IMR-90 (cell line): ENCODE measurements around the gene GALNT17. TPM values are rescaled to one million over a fixed set of nuclear protein-coding genes. Genes with fewer than 3 reads are reported as not detected.

ENCODE experiments used
- ATAC-seq: fragments of 200-7000 bp; cut with Tn5 transposase; 2 replicates; pipeline ENCODE4 v1.9.1; 2020; ENCODE audit warnings: low read depth, mild to moderate bottlenecking, moderate library complexity
- BruUV-seq: library from RNA; stranded (reverse); fragments of 400-500 nt; replicated peaks from 2 replicates; lab custom pipeline; 2021; lab: Mats Ljungman, UMichigan
- CTCF ChIA-PET: fragments of 300-600 bp; formaldehyde crosslinking; extraction: SDS; loops from one replicate; lab custom pipeline; 2021; ENCODE audit warnings: antibody characterized with exemption; lab: Yijun Ruan, JAX
- POLR2A ChIA-PET: fragments of 300-600 bp; sonication (Branson Sonifier 250); formaldehyde crosslinking; loops from one replicate; lab custom pipeline; 2022; ENCODE audit warnings: antibody characterized with exemption; ENCODE audit not compliant: unreplicated experiment; lab: Charles Lee
- DNase-seq: peaks from one replicate; pipeline ENCODE4 v3.0.0; 2013
- H2AFZ ChIP-seq: replicated peaks from 2 replicates; pipeline ENCODE3; 2013; ENCODE audit warnings: low read length, mild to moderate bottlenecking; ENCODE audit not compliant: poor library complexity
- H2AK5ac ChIP-seq: 2 replicates; pipeline ENCODE4 v1.6.1; 2013; ENCODE audit warnings: low read depth, low read length, inconsistent platforms
- H2AK9ac ChIP-seq: replicated peaks from 2 replicates; pipeline ENCODE3; 2013; ENCODE audit warnings: mild to moderate bottlenecking, low read depth, low read length, moderate library complexity; ENCODE audit not compliant: poor library complexity
- H2BK120ac ChIP-seq: 2 replicates; pipeline ENCODE4 v1.6.1; 2013; ENCODE audit warnings: low read depth, low read length, inconsistent platforms
- H2BK15ac ChIP-seq: 3 replicates; pipeline ENCODE4 v1.6.1; 2013; ENCODE audit warnings: low read depth, low read length, inconsistent platforms
- H2BK20ac ChIP-seq: 2 replicates; pipeline ENCODE4 v1.6.1; 2013; ENCODE audit warnings: low read depth, mild to moderate bottlenecking, inconsistent platforms, low read length, moderate library complexity
- H2BK5ac ChIP-seq: 2 replicates; pipeline ENCODE4 v1.6.1; 2013; ENCODE audit warnings: mild to moderate bottlenecking, low read depth, low read length, inconsistent platforms; ENCODE audit not compliant: poor library complexity, severe bottlenecking
- H3K14ac ChIP-seq: replicated peaks from 2 replicates; pipeline ENCODE4 v1.6.1; 2013; ENCODE audit warnings: low read depth, low read length, inconsistent platforms
- H3K18ac ChIP-seq: 2 replicates; pipeline ENCODE4 v1.6.1; 2013; ENCODE audit warnings: low read depth, low read length, control low read depth
- H3K23ac ChIP-seq: 2 replicates; pipeline ENCODE4 v1.6.1; 2013; ENCODE audit warnings: low read depth, low read length, inconsistent platforms
- H3K27ac ChIP-seq: 2 replicates; pipeline ENCODE4 v1.5.1; 2013; ENCODE audit warnings: mild to moderate bottlenecking, control low read depth, low read length; ENCODE audit not compliant: insufficient read depth
- H3K27me3 ChIP-seq: 2 replicates; pipeline ENCODE4 v1.6.1; 2013; ENCODE audit warnings: low read length; ENCODE audit not compliant: control insufficient read depth, insufficient read depth
- H3K36me3 ChIP-seq: 2 replicates; pipeline ENCODE4 v1.6.1; 2013; ENCODE audit warnings: low read length, mixed read lengths; ENCODE audit not compliant: control insufficient read depth, insufficient read depth
- H3K4ac ChIP-seq: 2 replicates; pipeline ENCODE4 v1.6.1; 2013; ENCODE audit warnings: low read depth, low read length, inconsistent platforms
- H3K4me1 ChIP-seq: 2 replicates; pipeline ENCODE4 v1.6.1; 2013; ENCODE audit warnings: low read length, mixed read lengths; ENCODE audit not compliant: control insufficient read depth, insufficient read depth
- H3K4me2 ChIP-seq: 2 replicates; pipeline ENCODE4 v1.6.1; 2013; ENCODE audit warnings: low read depth, mild to moderate bottlenecking, control low read depth, low read length, moderate library complexity
- H3K4me3 ChIP-seq: 2 replicates; pipeline ENCODE4 v1.5.1; 2013; ENCODE audit warnings: low read depth, mild to moderate bottlenecking, control low read depth, low read length, moderate library complexity; ENCODE audit not compliant: insufficient read depth
- H3K56ac ChIP-seq: 2 replicates; pipeline ENCODE4 v1.6.1; 2013; ENCODE audit warnings: low read length, inconsistent platforms; ENCODE audit not compliant: insufficient read depth; ENCODE audit errors: extremely low read depth
- H3K79me1 ChIP-seq, 2 experiments: 2 replicates each; pipeline ENCODE4 v1.6.1; 2013; ENCODE audit warnings: low read length in 2 of 2, inconsistent platforms in 1 of 2, low read depth in 1 of 2
- H3K9ac ChIP-seq: 2 replicates; pipeline ENCODE4 v1.6.1; 2013; ENCODE audit warnings: low read depth, low read length, control low read depth
- H3K9me1 ChIP-seq: 2 replicates; pipeline ENCODE4 v1.6.1; 2013; ENCODE audit warnings: low read length, inconsistent platforms; ENCODE audit not compliant: insufficient read depth
- H3K9me3 ChIP-seq: 2 replicates; pipeline ENCODE4 v1.6.1; 2013; ENCODE audit warnings: low read length; ENCODE audit not compliant: control insufficient read depth, insufficient read depth
- H4K20me1 ChIP-seq: 2 replicates; pipeline ENCODE4 v1.6.1; 2013; ENCODE audit warnings: low read length, inconsistent platforms; ENCODE audit not compliant: insufficient read depth
- H4K5ac ChIP-seq: 2 replicates; pipeline ENCODE4 v1.6.1; 2013; ENCODE audit warnings: mild to moderate bottlenecking, low read depth, low read length, control low read depth
- H4K8ac ChIP-seq, 2 experiments: 2 replicates each; pipeline ENCODE4 v1.6.1; 2013; ENCODE audit warnings: low read depth in 2 of 2, low read length in 2 of 2, control low read depth in 1 of 2, inconsistent platforms in 1 of 2
- H4K91ac ChIP-seq: 2 replicates; pipeline ENCODE4 v1.6.1; 2013; ENCODE audit warnings: low read depth, low read length, inconsistent platforms; ENCODE audit not compliant: insufficient read depth
- CHD1 ChIP-seq: IDR thresholded peaks from 2 replicates; pipeline ENCODE4 v1.6.1; 2012; ENCODE audit warnings: low read depth, low read length, improper control_type of control experiment
- MAFK ChIP-seq: IDR thresholded peaks from 2 replicates; pipeline ENCODE4 v1.6.1; 2012; ENCODE audit warnings: low read depth, low read length, improper control_type of control experiment
- MAZ ChIP-seq: IDR thresholded peaks from 2 replicates; pipeline ENCODE4 v1.6.1; 2012; ENCODE audit warnings: low read depth, mild to moderate bottlenecking, low read length, improper control_type of control experiment, moderate library complexity, borderline replicate concordance
- MXI1 ChIP-seq: IDR thresholded peaks from 2 replicates; pipeline ENCODE4 v1.6.1; 2012; ENCODE audit warnings: low read depth, mild to moderate bottlenecking, low read length, moderate library complexity, borderline replicate concordance
- SMC3 ChIP-seq: fragments of 150-350 bp; IDR thresholded peaks from 2 replicates; pipeline ENCODE4 v1.6.1; 2016; ENCODE audit warnings: low read depth, mild to moderate bottlenecking, antibody characterized with exemption, low read length, moderate library complexity
- WGBS, 2 experiments: methylation state at CpG; one replicate each; pipeline versions ENCODE4 v1.1.5 to v1.1.7; 2013; ENCODE audit warnings: missing lambda C conversion rate in 2 of 2; ENCODE audit not compliant: insufficient read length in 1 of 2; ENCODE audit errors: extremely low coverage in 2 of 2; 5-methylcytosine and 5-hydroxymethylcytosine counted together
- dilution Hi-C: fragments of 300-500 bp; cut with HindIII; formaldehyde crosslinking; loops from one replicate; pipeline ENCODE4 v1.14.3; 2018; ENCODE audit warnings: low sequenced_read_pairs; ENCODE audit not compliant: unreplicated experiment
- in situ Hi-C: fragments of 300-500 bp; cut with MboI; formaldehyde crosslinking; loops from 3 replicates; pipeline ENCODE4 v1.14.3; 2019; ENCODE audit warnings: low sequenced_read_pairs, inconsistent platforms, mixed read lengths
- intact Hi-C: fragments of 100-400 bp; cut with micrococcal nuclease; formaldehyde crosslinking; loops from 2 replicates; pipeline ENCODE4 v1.10.0; 2022
- polyA plus RNA-seq, 3 experiments: library from polyadenylated mRNA; depleted of rRNA; stranded (reverse); fragments of >200 nt; gene quantifications; 2 replicates each; pipeline ENCODE4 v1.2.3, GENCODE V29; 2012; ENCODE audit warnings: low replicate concordance in 1 of 3
- total RNA-seq: library from RNA; depleted of rRNA; stranded (reverse); fragments of >200 nt; gene quantifications from 2 replicates; pipeline ENCODE4 v1.2.3, GENCODE V29; 2012

GALNT17 gene
- total and polyA plus RNA-seq, 2 of the 4 experiments (the other 2 are of a cell fraction) = not detected

GRCh38 chr7:71595176-71595575 lies 463.2 kb downstream of the GALNT17 start:
- Histone ChIP-seq H4K20me1 (no peaks in the 10 kb centered on the region), H3K4me2 (no peak overlapping the region), H3K9me3 (peaks cover 19% of the 10 kb centered on the region), H2BK20ac (no peak overlapping the region), H3K27ac (no peak overlapping the region), H3K79me1 (no peaks in the 10 kb centered on the region), H3K36me3 (no peaks in the 10 kb centered on the region), H4K8ac (no peak overlapping the region), H2BK15ac (no peak overlapping the region), H3K9ac (no peak overlapping the region), H3K4me1 (no peaks in the 10 kb centered on the region), H4K5ac (no peak overlapping the region), H3K14ac (no peak overlapping the region), H3K4ac (no peak overlapping the region), H3K4me3 (no peak overlapping the region), H4K91ac (no peak overlapping the region), H3K56ac (no peak overlapping the region), H3K9me1 (no peaks in the 10 kb centered on the region), H3K27me3 (no peaks in the 10 kb centered on the region), H2AK5ac (no peak overlapping the region), H3K23ac (no peak overlapping the region), H3K18ac (no peak overlapping the region), H2BK120ac (no peak overlapping the region), H2BK5ac (no peak overlapping the region), H2AFZ (no peak overlapping the region), H2AK9ac (no peak overlapping the region)
- intact Hi-C loops = no loop called here
- TF ChIP-seq MAFK = no peak
- TF ChIP-seq MXI1 = no peak
- TF ChIP-seq MAZ = no peak
- no peak for TF ChIP-seq SMC3
- TF ChIP-seq CHD1 = no peak
- CTCF ChIA-PET = no interaction called here
- POLR2A ChIA-PET = no interaction called here
- in situ Hi-C loops = no loop called here
- ATAC-seq (no peak), DNase-seq (no peak)
- no CpG with 5 or more reads among the region's 3 CpGs for WGBS, 2 experiments
- dilution Hi-C loops = no loop called here
- no TSS peak for BruUV-seq
